ENCODE results near the gene NRARP. TPM values are rescaled to one million over a fixed set of nuclear protein-coding genes. Genes with fewer than 3 reads are reported as not detected.
A peak's percentile ranks its signal among the peaks of the same experiment; 100 is the strongest.

Gene NRARP
- total and polyA plus RNA-seq, 2 of the 8 experiments (the other 6 are each of a cell fraction or from before 2014, with no cell fraction given): 32.5 to 37.2 TPM

DNA sequence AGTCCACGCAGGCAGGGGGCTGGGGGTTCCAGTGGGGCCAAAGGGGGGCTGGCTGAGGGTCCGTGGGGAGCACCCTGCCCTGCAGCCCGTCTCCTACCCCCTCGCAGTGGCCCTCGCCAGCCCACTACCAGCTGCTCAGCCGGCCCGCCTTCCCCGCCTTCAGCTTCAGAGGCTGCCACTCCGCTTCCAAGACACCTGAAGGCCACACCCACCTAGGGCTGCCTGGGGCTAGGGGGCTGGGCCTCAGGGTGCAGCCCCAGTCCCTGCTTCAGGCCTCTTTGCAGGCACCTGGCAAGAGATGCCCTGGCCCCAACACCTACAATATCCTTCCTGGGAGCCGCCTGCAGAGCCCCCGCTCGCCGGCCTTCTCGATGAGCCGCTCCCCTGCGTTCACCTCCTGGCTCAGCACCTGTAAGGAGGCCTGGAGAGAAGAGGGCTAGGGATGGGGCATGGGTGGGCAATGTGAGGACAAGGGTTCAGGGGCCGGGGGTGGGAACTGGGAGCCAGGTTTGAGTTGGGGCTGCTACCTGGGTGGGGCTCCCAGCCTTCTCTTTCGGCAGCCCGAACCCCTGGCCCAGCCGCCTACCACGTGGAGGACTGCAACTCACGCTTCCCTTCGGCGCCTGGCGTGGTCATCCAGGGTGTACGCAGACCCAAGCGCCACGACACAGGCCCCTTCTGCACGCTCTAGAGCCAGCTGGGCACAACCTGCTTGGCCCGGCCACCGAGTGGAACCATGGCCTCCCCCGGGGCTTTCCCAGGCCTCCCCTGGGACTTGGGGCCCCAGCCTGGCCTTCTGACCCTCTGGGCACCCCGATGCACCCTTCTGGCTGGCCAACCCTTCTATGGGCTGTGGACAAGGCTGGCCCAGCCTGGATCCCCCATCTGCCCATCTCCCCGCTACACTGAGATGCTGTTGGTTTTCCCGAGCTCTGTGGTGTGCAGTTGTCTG lies 49.2 kb downstream of the NRARP start:
- H4K20me1 ChIP-seq (replicated peaks in 1 of 2; ENCODE audit: control insufficient read depth in 1 of 2, insufficient read depth in 2 of 2, low read length in 2 of 2): peaks cover 0 to 5% of the 10 kb centered on the region in 2 experiments
- no peak overlapping the region for H2AFZ ChIP-seq (ENCODE audit: low read length)
- H3K23ac ChIP-seq (ENCODE audit: insufficient read length): no peak overlapping the region
- H2BK5ac ChIP-seq (ENCODE audit: low read depth, low read length): no peak overlapping the region
- H3K27me3 ChIP-seq (replicated peaks in 1 of 4; ENCODE audit: control insufficient read depth in 3 of 4, extremely low read depth in 1 of 4, insufficient read depth in 3 of 4, low read length in 3 of 4): peaks cover 0 to 7% (median 0%) of the 10 kb centered on the region in 4 experiments; a peak in 3 of 7 replicates
- H2BK120ac ChIP-seq (replicated peaks; ENCODE audit: low read depth, low read length): no peak overlapping the region
- no peaks in the 10 kb centered on the region for H3K9me3 ChIP-seq (ENCODE audit: insufficient read depth in 2 of 2, low read depth in 1 of 2, low read length in 1 of 2)
- no peak overlapping the region for H3K4me3 ChIP-seq (ENCODE audit: extremely low read depth in 1 of 4, insufficient read depth in 2 of 4, low read depth in 3 of 4, low read length in 4 of 4)
- H3K18ac ChIP-seq (ENCODE audit: extremely low read depth, low read length): no peak overlapping the region
- no peak overlapping the region for H3K27ac ChIP-seq (ENCODE audit: low read depth, low read length)
- H3K23me2 ChIP-seq (ENCODE audit: low read depth, low read length): peaks cover 14% of the 10 kb centered on the region; the same call in 1 of the 2 replicates
- H3K4me1 ChIP-seq (replicated peaks in 1 of 4; ENCODE audit: control insufficient read depth in 3 of 4, insufficient read depth in 4 of 4, low read length in 3 of 4): peaks cover 0 to 21% (median 16%) of the 10 kb centered on the region in 4 experiments; a peak in 5 of 7 replicates
- H3K9ac ChIP-seq (replicated peaks in 1 of 4; ENCODE audit: extremely low read depth in 1 of 4, low read depth in 3 of 4, low read length in 3 of 4): no peak overlapping the region
- ChIA-PET CTCF (ENCODE audit: partially characterized antibody) (interaction anchor here (0.6 to 2.5 kb wide), 16 partner anchors 8 to 223 kb away, joined by 3 to 28 read pairs (median 4); partner anchors contain the start of genes RNF224, TOR4A and TUBB4B), POLR2A (ENCODE audit: partially characterized antibody) (interaction anchor here (47.8 to 69.9 kb wide), 2 partner anchors 4 to 18 kb away, joined by 1462 read pairs; partner anchors contain the start of genes CYSRT1, NDOR1, NELFB and RNF208)
- no peak overlapping the region for H2BK20ac ChIP-seq (ENCODE audit: low read length)
- WGBS, 2 experiments (ENCODE audit: extremely low coverage in 1 of 2, insufficient coverage in 1 of 2, insufficient read length in 1 of 2, insufficient replicate concordance in 2 of 2, low coverage in 1 of 2, low lambda C conversion rate in 2 of 2, missing lambda C conversion rate in 1 of 2): 85% methylated on average over 28 of the region's 35 CpGs; no CpG with 5 or more reads in 1 of the 2 experiments
- H4K5ac ChIP-seq (ENCODE audit: insufficient read length, low read depth, low read length): no peak overlapping the region
- no peak for DNase-seq (ENCODE audit: low read depth in 1 of 2, low spot score in 2 of 2)
- FAIRE-seq: no peak
- peaks cover 9% of the 10 kb centered on the region for H3K79me1 ChIP-seq (ENCODE audit: low read depth, low read length)
- peaks cover 0 to 9% (median 4%) of the 10 kb centered on the region in 4 experiments; a peak in 2 of 8 replicates for H3K36me3 ChIP-seq (ENCODE audit: control insufficient read depth in 2 of 4, insufficient read depth in 4 of 4, low read length in 3 of 4)
- TF ChIP-seq JUN (IDR thresholded peaks at IDR 0.05; ENCODE audit: low read depth, low read length): no peak
- TF ChIP-seq CHD2 (IDR thresholded peaks at IDR 0.05; ENCODE audit: low read length): no peak
- TF ChIP-seq FOSL1 (IDR thresholded peaks at IDR 0.05; ENCODE audit: insufficient read depth, low read depth, low read length): no peak
- TF ChIP-seq, protein P1, sequence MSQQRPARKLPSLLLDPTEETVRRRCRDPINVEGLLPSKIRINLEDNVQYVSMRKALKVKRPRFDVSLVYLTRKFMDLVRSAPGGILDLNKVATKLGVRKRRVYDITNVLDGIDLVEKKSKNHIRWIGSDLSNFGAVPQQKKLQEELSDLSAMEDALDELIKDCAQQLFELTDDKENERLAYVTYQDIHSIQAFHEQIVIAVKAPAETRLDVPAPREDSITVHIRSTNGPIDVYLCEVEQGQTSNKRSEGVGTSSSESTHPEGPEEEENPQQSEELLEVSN (IDR thresholded peaks at IDR 0.05): 0 out of 2 replicates have a peak, but pooled peaks have one; percentile 34
- H4K91ac ChIP-seq (replicated peaks; ENCODE audit: insufficient read length, low read length): no peak overlapping the region
- H2BK15ac ChIP-seq (ENCODE audit: low read length): no peak overlapping the region
- 0 out of 2 replicates have a peak overlapping the region, but pooled peaks have one; percentile 7 for H2BK12ac ChIP-seq (ENCODE audit: low read depth, low read length)
- H3K79me2 ChIP-seq (ENCODE audit: control insufficient read depth in 1 of 2, insufficient read depth in 2 of 2, low read length in 2 of 2): peaks cover 0 to 13% of the 10 kb centered on the region in 2 experiments; a peak in 2 of 4 replicates
- H4K8ac ChIP-seq (ENCODE audit: extremely low read depth, insufficient read depth, low read length): peak overlapping the region; percentile 0; the same call in 1 of the 2 replicates
- H2AK5ac ChIP-seq (ENCODE audit: low read depth, low read length): no peak overlapping the region
- no peak overlapping the region for H3K4ac ChIP-seq (replicated peaks; ENCODE audit: insufficient read length, low read depth, low read length)
- H3K56ac ChIP-seq (replicated peaks; ENCODE audit: insufficient read length, low read depth, low read length): no peak overlapping the region
- no peak overlapping the region for H3K14ac ChIP-seq (ENCODE audit: insufficient read length)
- H3K4me2 ChIP-seq (ENCODE audit: insufficient read depth in 1 of 2, low read depth in 2 of 2, low read length in 2 of 2): peak overlapping the region in 1 of 2 experiments; percentile 28; a peak in 1 of 4 replicates
